Lower lobe of right lung (tissue), 2 donors: ENCODE results near the gene MTTP. TPM values are rescaled to one million over a fixed set of nuclear protein-coding genes. Genes with fewer than 3 reads are reported as not detected.

Experiments used
- ATAC-seq, 2 donors: fragments of 200-7000 bp; cut with Tn5 transposase; one replicate each; pipeline ENCODE4 v1.9.1; 2020 to 2022; ENCODE audit warnings: mild to moderate bottlenecking in 2 of 2, moderate library complexity in 2 of 2
- DNase-seq: peaks from one replicate; pipeline ENCODE4 v3.0.0-alpha.2; 2020
- H3K27ac ChIP-seq: fragments of 200-600 bp; one replicate; pipeline ENCODE4 v1.8.0; 2022
- H3K27me3 ChIP-seq: fragments of 200-600 bp; one replicate; pipeline ENCODE4 v1.8.0; 2022; ENCODE audit warnings: low read depth
- H3K36me3 ChIP-seq: fragments of 200-600 bp; one replicate; pipeline ENCODE4 v1.8.0; 2022; ENCODE audit warnings: mild to moderate bottlenecking
- H3K4me1 ChIP-seq: fragments of 200-600 bp; one replicate; pipeline ENCODE4 v1.8.0; 2022
- H3K4me3 ChIP-seq: fragments of 200-600 bp; one replicate; pipeline ENCODE4 v1.8.0; 2022; ENCODE audit warnings: mild to moderate bottlenecking
- H3K9me3 ChIP-seq: fragments of 200-600 bp; one replicate; pipeline ENCODE4 v1.8.0; 2022
- CTCF ChIP-seq: fragments of 200-600 bp; IDR thresholded peaks from one replicate; pipeline ENCODE4 v1.8.0; 2022; ENCODE audit warnings: antibody characterized with exemption, mild to moderate bottlenecking
- intact Hi-C: fragments of 100-400 bp; cut with DNase I; formaldehyde crosslinking; loops from one replicate; pipeline ENCODE4 v1.11.0; 2022
- total RNA-seq: library from RNA; stranded (reverse); fragmentation: NEBNext Ultra II Directional; extraction: Animal tissue kit (Norgen Biotek cat#: 25700); gene quantifications from one replicate; pipeline ENCODE4 v1.2.1, GENCODE V29; 2021
- donor health status: DM: no; HTN: yes; CAD: no; lungs with severe emphysema.

Gene MTTP
- total RNA-seq, 1 donor from 2014 or later = 0.15 TPM

DNA sequence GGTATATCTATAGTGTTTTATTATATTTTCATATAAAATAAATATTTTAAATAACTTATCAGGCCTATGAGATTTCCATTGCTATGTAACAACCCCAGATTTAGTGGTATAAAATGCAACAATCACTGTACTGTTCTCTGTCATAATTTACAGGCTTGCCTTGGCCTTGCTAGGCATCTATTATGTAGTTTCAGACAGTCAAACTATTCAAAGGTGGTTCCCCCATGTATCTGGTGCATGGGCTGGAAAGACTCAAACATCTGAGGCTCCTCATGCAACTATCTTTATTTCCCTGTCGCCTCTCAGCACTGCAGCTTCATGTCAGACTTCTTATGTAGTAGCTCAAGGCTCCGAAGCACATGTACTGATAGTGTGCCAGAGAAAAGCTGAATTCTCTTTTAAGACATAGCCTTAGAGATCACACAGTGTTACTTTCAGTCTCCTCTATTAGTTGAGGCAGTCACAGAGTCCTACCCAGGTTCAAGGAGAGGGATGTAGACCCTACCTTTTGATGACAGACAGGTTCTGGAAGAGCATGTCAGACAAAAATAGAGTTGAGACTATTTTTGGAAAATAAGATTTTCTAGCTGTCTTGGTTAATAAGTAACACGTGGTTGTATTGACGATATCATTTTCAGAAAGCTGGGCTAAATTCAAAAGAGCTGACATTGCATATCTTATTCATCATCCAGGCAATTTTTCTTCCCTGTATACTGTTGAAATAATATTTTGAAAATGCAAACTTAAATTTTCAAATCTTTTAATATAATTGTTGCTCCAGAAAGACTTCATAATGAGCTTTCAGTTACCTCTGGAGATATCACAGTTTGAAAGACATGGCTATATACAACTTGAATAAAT, 19.4 kb downstream of the MTTP start:
- Histone ChIP-seq H3K27me3 (no peaks in the 10 kb centered on the region), H3K27ac (no peak overlapping the region), H3K9me3 (no peaks in the 10 kb centered on the region), H3K4me3 (no peak overlapping the region), H3K36me3 (no peaks in the 10 kb centered on the region), H3K4me1 (no peaks in the 10 kb centered on the region)
- no peak for TF ChIP-seq CTCF
- intact Hi-C loops = no loop called here
- DNase-seq (no peak), ATAC-seq (no peak)

- Histone ChIP-seq H3K36me3 (no peaks in the 10 kb centered on the region), H3K4me1 (no peaks in the 10 kb centered on the region), H3K27me3 (no peaks in the 10 kb centered on the region), H3K9me3 (no peaks in the 10 kb centered on the region), H3K4me3 (no peak overlapping the region), H3K27ac (no peak overlapping the region)
- DNase-seq (no peak), ATAC-seq (no peak)
- intact Hi-C loops = no loop called here
- no peak for TF ChIP-seq CTCF
These were observed 20.2 kb downstream of the MTTP start for GRCh38 chr4:99594818-99595217.

DNA sequence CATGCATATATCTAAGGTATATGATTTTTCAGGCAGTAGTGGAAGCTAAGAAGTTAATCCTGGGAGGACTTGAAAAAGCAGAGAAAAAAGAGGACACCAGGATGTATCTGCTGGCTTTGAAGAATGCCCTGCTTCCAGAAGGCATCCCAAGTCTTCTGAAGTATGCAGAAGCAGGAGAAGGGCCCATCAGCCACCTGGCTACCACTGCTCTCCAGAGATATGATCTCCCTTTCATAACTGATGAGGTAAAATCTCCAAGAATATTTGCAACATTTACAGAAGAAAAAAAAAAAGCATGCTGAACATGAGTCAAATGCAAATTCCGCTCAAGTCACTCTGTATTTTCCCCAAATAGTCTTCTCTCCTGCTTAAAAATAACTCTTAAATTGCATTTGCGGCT, 32.1 kb downstream of the MTTP start:
- Histone ChIP-seq H3K36me3 (no peaks in the 10 kb centered on the region), H3K4me3 (no peak overlapping the region), H3K9me3 (no peaks in the 10 kb centered on the region), H3K4me1 (no peaks in the 10 kb centered on the region), H3K27me3 (no peaks in the 10 kb centered on the region), H3K27ac (no peak overlapping the region)
- ATAC-seq (no peak), DNase-seq (no peak)
- no peak for TF ChIP-seq CTCF
- intact Hi-C loops = no loop called here

DNA sequence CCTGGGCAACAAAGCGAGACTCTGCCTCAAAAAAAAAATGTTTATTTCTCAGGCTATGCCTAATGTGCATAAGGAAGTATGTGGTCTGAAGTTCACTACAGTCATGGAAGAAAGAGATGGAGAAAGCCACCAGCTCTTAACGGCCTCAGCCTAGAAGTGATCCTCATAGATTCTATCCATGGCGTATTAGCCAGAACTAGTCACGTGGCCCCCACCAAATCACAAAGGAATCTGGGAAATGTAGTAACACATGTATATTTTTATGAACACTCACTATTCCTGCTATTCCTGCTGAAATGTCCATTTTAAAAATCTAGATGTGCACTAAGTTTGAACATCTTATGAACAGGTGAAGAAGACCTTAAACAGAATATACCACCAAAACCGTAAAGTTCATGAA, 33.8 kb downstream of the MTTP start:
- no peak for TF ChIP-seq CTCF

GRCh38 chr4:99610605-99611175, 36.1 kb downstream of the MTTP start:
- Histone ChIP-seq H3K9me3 (no peaks in the 10 kb centered on the region), H3K27me3 (no peaks in the 10 kb centered on the region), H3K27ac (no peak overlapping the region), H3K4me1 (no peaks in the 10 kb centered on the region), H3K36me3 (no peaks in the 10 kb centered on the region), H3K4me3 (no peak overlapping the region)
- intact Hi-C loops = no loop called here
- no peak for ATAC-seq
- TF ChIP-seq CTCF = no peak
- DNase-seq = no peak

More for the DNA sequence above, 33.8 kb downstream of the MTTP start:
- no peaks in the 10 kb centered on the region for H3K4me1 ChIP-seq
- DNase-seq = no peak
- H3K27me3 ChIP-seq = no peaks in the 10 kb centered on the region
- H3K36me3 ChIP-seq = no peaks in the 10 kb centered on the region
- H3K27ac ChIP-seq = no peak overlapping the region
- intact Hi-C loops = no loop called here
- H3K4me3 ChIP-seq = no peak overlapping the region
- no peaks in the 10 kb centered on the region for H3K9me3 ChIP-seq
- no peak for ATAC-seq
